ENCODE results near the gene NFAT5.
"Not testable (repeated sequence)": the region's sequence is repeated elsewhere in the genome, so short reads cannot be mapped to it uniquely, and the experiment has no call there.

Gene NFAT5

DNA sequence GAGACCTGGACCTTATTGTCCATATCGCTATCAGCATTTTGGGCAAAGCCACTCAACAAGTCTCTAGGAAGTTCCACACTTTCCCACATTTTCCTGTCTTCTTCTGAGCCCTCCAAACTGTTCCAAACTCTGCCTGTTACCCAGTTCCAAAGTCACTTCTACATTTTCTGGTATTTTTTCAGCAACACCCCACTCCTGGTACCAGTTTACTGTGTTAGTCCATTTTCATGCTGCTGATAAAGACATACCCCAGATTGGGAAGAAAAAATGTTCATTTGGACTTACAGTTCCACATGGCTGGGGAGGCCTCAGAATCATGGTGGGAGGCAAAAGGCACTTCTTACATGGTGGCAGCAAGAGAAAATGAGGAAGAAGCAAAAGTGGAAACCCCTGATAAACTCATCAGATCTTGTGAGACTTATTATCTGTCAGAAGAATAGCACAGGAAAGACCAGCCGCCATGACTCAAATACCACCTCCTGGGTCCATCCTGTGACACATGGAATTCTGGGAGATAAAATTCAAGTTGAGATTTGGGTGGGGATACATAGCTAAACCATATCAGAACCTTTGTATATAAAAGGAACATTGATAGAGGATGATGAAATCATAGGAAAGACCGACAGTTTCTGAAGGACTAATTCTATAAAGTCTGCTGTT is 71.6 kb downstream of the NFAT5 start:
- not testable (repeated sequence) for DNase-seq (ENCODE audit: low read depth)

DNA sequence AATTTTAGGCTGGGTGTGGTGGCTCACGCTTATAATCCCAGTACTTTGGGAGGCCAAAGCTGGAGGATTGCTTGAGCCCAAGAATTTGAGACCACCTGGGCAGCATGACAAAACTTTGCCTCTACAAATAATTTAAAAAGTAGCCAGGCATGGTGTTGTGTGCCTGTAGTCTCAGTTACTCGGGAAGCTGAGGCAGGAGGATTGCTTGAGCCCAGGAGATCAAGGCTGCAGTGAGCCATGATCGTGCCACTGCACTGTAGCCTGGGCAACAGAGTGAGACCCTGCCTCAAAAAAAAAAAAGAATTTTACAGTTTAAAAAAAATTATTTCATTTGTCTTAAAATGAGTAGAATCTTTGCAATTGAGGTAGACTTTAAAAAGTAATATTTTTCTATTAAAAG is 78.2 kb downstream of the NFAT5 start:
- DNase-seq (ENCODE audit: low read depth) = not testable (repeated sequence)

- no peak for DNase-seq (ENCODE audit: low read depth)
Observed at GRCh38 chr16:69644790-69645189, 79.0 kb downstream of the NFAT5 start.

- DNase-seq (ENCODE audit: low read depth) = no peak
Observed at GRCh38 chr16:69647020-69647419, 81.3 kb downstream of the NFAT5 start.

- no peak for DNase-seq (ENCODE audit: low read depth)
Observed at GRCh38 chr16:69651217-69651616, 85.5 kb downstream of the NFAT5 start.

DNA sequence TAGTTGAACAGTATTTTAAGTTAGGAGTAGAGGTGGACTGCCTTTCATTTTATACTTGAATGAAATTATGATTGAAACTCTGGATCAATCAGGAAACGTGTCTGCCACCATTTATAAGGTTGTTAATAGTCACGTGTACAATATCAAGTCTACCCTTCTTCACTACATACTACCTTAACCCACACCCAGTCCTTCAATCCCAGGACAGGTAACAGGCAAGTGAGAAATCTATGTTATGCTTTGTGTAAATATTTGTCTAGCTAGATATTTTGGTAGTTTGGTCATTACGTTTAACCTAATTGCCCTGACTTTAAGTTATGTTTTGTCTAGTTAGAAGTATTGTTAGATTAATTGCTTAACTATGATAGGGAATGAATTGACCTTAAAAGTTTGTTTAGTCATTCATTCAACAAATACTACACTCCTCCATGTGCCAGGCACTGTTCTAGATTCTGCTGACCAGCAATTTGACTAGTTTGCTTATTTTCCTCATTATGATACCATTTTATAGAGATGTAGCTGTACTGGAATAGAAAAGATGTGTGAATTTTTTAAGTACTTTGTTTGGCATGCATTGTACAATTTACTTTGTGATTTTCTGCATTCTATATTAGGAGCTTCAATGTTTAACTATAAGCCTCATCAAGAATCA is 88.6 kb downstream of the NFAT5 start:
- no peak for DNase-seq (ENCODE audit: low read depth)

DNA sequence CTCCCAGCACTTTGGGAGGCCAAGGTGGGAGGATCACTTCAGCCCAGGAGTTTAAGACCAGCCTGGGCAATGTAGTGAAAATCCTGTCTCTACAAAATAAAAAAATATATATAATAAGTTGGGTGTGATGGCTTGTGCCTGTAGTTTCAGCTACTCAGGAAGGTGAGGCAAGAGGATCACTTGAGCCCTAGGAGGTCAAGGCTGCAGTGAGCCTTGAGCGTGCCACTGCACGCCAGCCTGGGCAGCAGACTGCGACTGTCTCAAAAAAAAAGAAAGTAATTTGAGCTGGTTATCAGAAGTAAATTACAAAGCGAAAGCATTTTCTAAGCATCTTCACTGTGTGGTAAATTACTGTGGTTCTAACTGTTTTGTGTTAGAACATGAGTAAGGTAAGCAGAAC is 94.4 kb downstream of the NFAT5 start:
- DNase-seq (ENCODE audit: low read depth) = no peak

DNA sequence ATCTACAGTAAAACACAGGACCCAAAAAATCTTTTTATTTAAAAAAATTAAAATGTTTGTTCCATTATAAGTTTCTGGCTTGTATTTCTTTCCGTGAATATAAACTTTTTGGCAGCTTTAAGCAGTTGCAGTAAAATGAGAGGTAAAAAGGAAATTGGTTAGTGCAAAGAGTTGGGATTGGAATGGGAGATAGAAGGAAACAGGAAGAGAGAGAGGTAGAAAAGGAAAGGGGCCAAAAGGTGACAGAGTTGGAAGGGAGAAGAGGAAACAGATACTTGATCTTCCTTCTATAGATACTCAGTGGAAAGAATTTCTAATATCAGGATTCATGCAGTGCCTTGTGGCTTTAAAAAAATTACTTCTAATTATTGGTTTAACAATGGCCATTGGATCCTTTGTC is 97.1 kb downstream of the NFAT5 start:
- DNase-seq (ENCODE audit: low read depth) = no peak

- no peak for DNase-seq (ENCODE audit: low read depth)
Observed at GRCh38 chr16:69663846-69664245, 98.1 kb downstream of the NFAT5 start.

DNA sequence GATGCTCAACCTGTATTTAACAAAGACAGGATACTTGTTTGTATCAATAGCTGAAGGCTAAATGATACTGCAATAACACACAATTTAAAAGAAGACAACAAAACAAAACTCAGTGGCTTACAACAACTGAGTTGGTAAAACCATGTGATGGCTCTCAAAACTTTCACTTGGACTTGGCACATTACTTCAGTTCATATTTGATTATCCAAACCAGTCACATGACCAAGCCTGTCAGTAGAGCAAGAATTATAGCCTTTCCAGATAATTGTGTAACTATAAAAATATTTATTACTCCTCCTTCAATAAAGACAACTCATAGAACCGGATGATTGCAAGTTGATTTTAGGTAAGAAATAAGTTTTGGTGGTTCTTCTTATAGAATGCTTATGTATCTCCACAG is 103.8 kb downstream of the NFAT5 start:
- DNase-seq (ENCODE audit: low read depth) = no peak

DNA sequence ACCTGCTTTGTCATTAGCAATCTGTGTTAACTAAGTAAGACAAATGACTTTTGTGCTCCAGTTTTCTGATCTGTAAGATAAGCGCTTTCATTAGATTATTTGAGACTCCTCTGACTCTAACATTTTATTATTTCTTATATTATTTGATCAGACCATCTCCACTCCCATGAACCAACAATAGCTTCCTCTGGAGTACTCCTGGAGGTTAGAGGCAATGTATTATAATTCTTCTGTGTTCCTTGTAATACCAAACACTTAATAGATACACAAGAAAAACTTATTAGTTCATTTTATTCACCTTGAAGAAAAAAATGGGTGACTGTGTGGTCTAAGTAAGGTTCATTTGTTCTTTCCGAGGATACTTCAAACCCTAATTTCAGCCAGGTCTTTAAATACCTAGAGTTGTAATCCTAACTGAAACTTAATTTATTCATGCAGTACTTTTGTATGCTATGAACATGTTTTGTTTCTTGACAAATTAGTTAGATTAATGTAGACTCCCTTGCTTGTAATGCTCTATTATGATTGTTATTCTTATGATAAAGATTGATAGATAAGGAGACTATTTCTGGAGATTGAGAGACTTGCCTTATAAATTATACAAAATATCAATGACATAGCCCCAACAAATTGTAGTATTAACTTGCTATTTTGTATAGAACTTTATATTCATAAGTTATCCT is 106.7 kb downstream of the NFAT5 start:
- no peak for DNase-seq (ENCODE audit: low read depth)

DNA sequence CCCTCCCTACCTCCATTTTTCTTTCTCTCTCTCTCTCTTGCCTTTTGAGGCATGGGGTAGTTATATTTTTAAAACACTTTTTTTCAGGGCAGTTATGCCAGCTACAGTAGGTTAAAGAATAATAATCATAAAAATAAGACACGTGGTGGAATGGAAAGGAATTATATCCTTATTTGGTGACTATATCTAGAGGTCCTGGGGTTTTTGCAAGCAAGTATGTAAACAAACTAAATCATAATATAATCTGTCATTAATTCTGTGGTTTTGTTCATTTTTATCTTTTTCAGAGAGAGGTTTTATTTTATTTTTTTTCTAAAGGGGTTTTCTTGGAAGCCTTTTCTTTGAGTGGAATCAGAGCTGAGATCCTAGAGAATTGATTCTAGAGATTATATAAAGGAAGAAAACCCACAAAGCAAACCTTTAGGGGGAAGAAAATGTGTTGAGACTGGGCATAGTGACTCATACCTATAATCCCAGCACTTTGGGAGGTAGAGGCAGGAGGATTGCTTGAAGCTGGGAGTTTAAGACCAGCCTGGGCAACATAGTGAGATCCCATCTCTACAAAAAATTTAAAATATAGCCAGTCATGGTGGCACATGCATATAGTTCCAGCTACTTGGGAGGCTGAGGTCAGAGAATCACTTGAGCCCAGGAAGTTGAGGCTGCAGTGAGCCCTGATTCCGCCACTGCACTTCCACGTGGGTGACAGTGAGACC is 107.4 kb downstream of the NFAT5 start:
- DNase-seq (ENCODE audit: low read depth) = no peak

GRCh38 chr16:69680358-69680757 is 114.6 kb downstream of the NFAT5 start:
- DNase-seq (ENCODE audit: low read depth) = no peak

- no peak for DNase-seq (ENCODE audit: low read depth)
Observed at GRCh38 chr16:69688589-69688988, 122.8 kb downstream of the NFAT5 start.

- no peak for DNase-seq (ENCODE audit: low read depth)
Observed at GRCh38 chr16:69691980-69692911, 126.5 kb downstream of the NFAT5 start.

DNA sequence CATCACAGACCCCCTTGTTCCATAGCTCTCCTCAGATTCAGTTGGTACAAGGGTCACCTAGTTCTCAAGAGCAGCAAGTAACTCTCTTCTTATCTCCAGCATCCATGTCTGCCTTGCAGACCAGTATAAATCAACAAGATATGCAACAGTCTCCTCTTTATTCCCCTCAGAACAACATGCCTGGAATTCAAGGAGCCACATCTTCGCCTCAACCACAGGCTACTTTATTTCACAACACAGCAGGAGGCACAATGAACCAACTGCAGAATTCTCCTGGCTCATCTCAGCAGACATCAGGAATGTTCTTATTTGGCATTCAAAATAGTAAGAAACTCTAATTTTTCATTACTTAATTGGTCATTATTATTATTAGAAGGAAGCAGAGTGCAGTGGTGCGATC is 128.2 kb downstream of the NFAT5 start:
- no peak for DNase-seq (ENCODE audit: low read depth)

- no peak for DNase-seq (ENCODE audit: low read depth)
Observed at GRCh38 chr16:69698404-69698803, 132.6 kb downstream of the NFAT5 start.

DNA sequence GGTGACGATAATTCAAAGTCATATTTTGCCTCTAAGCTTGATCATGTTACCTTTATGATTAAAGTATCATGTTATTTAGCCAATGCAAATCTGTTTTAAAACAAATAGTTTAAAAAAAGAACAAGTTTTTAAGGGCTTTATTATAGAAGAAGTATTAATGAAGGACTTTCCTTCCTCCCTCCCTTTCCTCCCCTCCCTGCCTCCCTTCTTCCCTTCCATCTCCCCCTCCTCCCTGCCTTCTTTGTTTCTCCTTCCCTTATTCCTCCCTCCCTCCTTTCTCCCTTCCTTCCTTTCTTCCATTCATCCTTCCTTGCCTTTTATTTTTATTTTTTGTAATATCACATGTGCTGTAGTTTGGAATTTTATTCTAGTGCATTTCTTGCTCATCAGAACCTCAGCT is 134.1 kb downstream of the NFAT5 start:
- no peak for DNase-seq (ENCODE audit: low read depth)

DNA sequence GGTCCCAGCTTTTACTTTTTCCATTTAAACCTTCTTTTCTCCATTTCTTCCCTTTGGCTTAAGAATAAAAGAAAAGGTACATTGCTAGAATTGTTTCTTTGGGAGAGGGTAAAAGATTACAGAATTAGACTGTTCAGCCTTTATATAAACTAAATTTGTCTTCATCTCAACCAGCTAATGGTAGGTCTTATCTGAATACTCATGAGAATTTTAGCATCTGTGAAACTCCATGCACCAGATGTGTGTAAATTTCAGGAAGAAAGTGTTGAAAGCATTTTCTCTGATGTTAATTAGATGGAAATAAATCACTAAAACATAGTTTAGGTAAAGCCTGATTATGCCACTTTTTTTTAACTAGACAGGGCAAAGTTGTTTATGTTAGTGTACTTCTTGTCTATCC is 135.7 kb downstream of the NFAT5 start:
- no peak for DNase-seq (ENCODE audit: low read depth)

GRCh38 chr16:69701866-69702265 is 136.1 kb downstream of the NFAT5 start:
- no peak for DNase-seq (ENCODE audit: low read depth)

DNA sequence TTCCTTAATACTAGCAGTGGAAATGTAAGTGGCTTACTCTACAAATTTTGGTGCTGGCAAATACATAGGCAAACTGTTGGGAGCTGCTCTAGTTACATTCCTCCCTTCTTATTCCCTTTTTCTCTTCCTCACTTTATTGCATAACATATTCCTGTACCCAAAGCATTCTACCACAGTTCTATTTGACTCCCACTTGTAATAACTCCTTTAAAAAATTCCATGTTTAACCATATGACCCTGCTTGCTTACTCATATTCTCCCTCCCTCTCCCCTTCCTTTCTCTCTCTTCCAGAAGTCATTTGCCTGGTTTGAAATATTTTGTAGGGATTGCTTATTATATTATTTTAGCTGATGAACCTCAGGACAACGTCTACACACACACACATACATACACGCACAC is 137.9 kb downstream of the NFAT5 start:
- DNase-seq (ENCODE audit: low read depth) = no peak
